Kidney epithelial cell (primary cell): ENCODE results near the gene ERC2. TPM values are rescaled to one million over a fixed set of nuclear protein-coding genes. Genes with fewer than 3 reads are reported as not detected.

ENCODE experiments used
- DNase-seq: peaks from one replicate; pipeline ENCODE4 v3.0.0-alpha.2; 2010; ENCODE audit warnings: low read depth
- H3K27me3 ChIP-seq: 2 replicates; pipeline ENCODE4 v1.6.0; 2011; ENCODE audit warnings: low read length; ENCODE audit not compliant: control insufficient read depth, insufficient read depth
- H3K36me3 ChIP-seq: 2 replicates; pipeline ENCODE4 v1.5.1; 2011; ENCODE audit warnings: low read length; ENCODE audit not compliant: control insufficient read depth, insufficient read depth
- H3K4me3 ChIP-seq: 2 replicates; pipeline ENCODE4 v1.5.1; 2011; ENCODE audit warnings: low read depth, mild to moderate bottlenecking, control low read depth, low read length
- CTCF ChIP-seq: IDR thresholded peaks from 2 replicates; pipeline ENCODE4 v1.5.1; 2011; ENCODE audit warnings: mild to moderate bottlenecking, moderate library complexity, low read length, control low read depth, inconsistent platforms; ENCODE audit not compliant: insufficient read depth, poor library complexity, severe bottlenecking
- total RNA-seq: library from RNA; depleted of rRNA; stranded (reverse); fragments of >200 nt; gene quantifications from 2 replicates; pipeline ENCODE4 v1.2.3, GENCODE V29; 2015

ERC2 gene
- total RNA-seq, 1 donor from 2014 or later: 17.0 TPM

- no peak for DNase-seq
- TF ChIP-seq CTCF: no peak
- Histone ChIP-seq H3K27me3 (no peaks in the 10 kb centered on the region), H3K36me3 (no peaks in the 10 kb centered on the region), H3K4me3 (no peak overlapping the region)
Measured at GRCh38 chr3:55911266-55911665, 557.0 kb downstream of the ERC2 start.

GRCh38 chr3:55910543-55910942 lies 557.7 kb downstream of the ERC2 start:
- H3K4me3 ChIP-seq: no peak overlapping the region
- H3K36me3 ChIP-seq: no peaks in the 10 kb centered on the region
- TF ChIP-seq CTCF: no peak
- no peak for DNase-seq
- no peaks in the 10 kb centered on the region for H3K27me3 ChIP-seq

- no peaks in the 10 kb centered on the region for H3K36me3 ChIP-seq
- no peaks in the 10 kb centered on the region for H3K27me3 ChIP-seq
- no peak for TF ChIP-seq CTCF
Measured at GRCh38 chr3:55909373-55909772, 558.9 kb downstream of the ERC2 start.

GRCh38 chr3:55907616-55908015 lies 560.7 kb downstream of the ERC2 start:
- H3K4me3 ChIP-seq: no peak overlapping the region
- H3K27me3 ChIP-seq: no peaks in the 10 kb centered on the region
- no peak for DNase-seq
- no peak for TF ChIP-seq CTCF
- no peaks in the 10 kb centered on the region for H3K36me3 ChIP-seq

More at GRCh38 chr3:55909373-55909772, 558.9 kb downstream of the ERC2 start:
- H3K4me3 ChIP-seq: no peak overlapping the region
- DNase-seq: no peak

GRCh38 chr3:55906896-55907295 lies 561.4 kb downstream of the ERC2 start:
- no peaks in the 10 kb centered on the region for H3K27me3 ChIP-seq
- TF ChIP-seq CTCF: no peak
- DNase-seq: no peak
- H3K36me3 ChIP-seq: no peaks in the 10 kb centered on the region
- no peak overlapping the region for H3K4me3 ChIP-seq

GRCh38 chr3:55904716-55905115 lies 563.6 kb downstream of the ERC2 start:
- H3K27me3 ChIP-seq: no peaks in the 10 kb centered on the region
- TF ChIP-seq CTCF: no peak
- DNase-seq: no peak
- no peaks in the 10 kb centered on the region for H3K36me3 ChIP-seq
- no peak overlapping the region for H3K4me3 ChIP-seq
